GM18517 (cell line): ENCODE measurements around the gene MAST4.

Experiments
- ATAC-seq: cut with Tn5 transposase; IDR thresholded peaks from one replicate; pipeline ENCODE4 v1.9.1; 2021; ENCODE audit warnings: mild to moderate bottlenecking, moderate library complexity; ENCODE audit not compliant: unreplicated experiment

The MAST4 gene

GRCh38 chr5:66595756-66596635, at the start of gene MAST4:
Gene MAST4, plus strand, starts transcription at chr5:66596393. Its CDS starts 263 bp downstream, at chr5:66596656.
- peak; percentile 92 for ATAC-seq

- ATAC-seq = no peak
Observed at GRCh38 chr5:66546541-66546940, 49.7 kb upstream of the MAST4 start.

GRCh38 chr5:66551338-66551737, 44.9 kb upstream of the MAST4 start:
- no peak for ATAC-seq

- ATAC-seq = no peak
Observed at GRCh38 chr5:66551945-66552344, 44.2 kb upstream of the MAST4 start.

GRCh38 chr5:66553368-66553912, 42.8 kb upstream of the MAST4 start:
- no peak for ATAC-seq

- peak; percentile 96 for ATAC-seq
Observed at GRCh38 chr5:66553916-66554575, 42.1 kb upstream of the MAST4 start.

- ATAC-seq = no peak
Observed at GRCh38 chr5:66554884-66555283, 41.3 kb upstream of the MAST4 start.

- ATAC-seq = peak; percentile 41
Observed at GRCh38 chr5:66558560-66558959, 37.6 kb upstream of the MAST4 start.

GRCh38 chr5:66560371-66560770, 35.8 kb upstream of the MAST4 start:
- ATAC-seq = no peak

- ATAC-seq = no peak
Observed at GRCh38 chr5:66561256-66561990, 34.8 kb upstream of the MAST4 start.

- no peak for ATAC-seq
Observed at GRCh38 chr5:66565878-66566277, 30.3 kb upstream of the MAST4 start.

- ATAC-seq = no peak
Observed at GRCh38 chr5:66567474-66567873, 28.7 kb upstream of the MAST4 start.

- ATAC-seq = no peak
Observed at GRCh38 chr5:66570201-66570600, 26.0 kb upstream of the MAST4 start.

- ATAC-seq = no peak
Observed at GRCh38 chr5:66573733-66574132, 22.5 kb upstream of the MAST4 start.

- ATAC-seq = no peak
Observed at GRCh38 chr5:66582499-66583165, 13.6 kb upstream of the MAST4 start.

GRCh38 chr5:66585291-66585690, 10.9 kb upstream of the MAST4 start:
- ATAC-seq = no peak

- ATAC-seq = no peak
Observed at GRCh38 chr5:66587771-66588170, 8.4 kb upstream of the MAST4 start.

- ATAC-seq = peak; percentile 6
Observed at GRCh38 chr5:66596636-66597182, 516 bp downstream of the MAST4 start.

GRCh38 chr5:66597183-66597757, 1.1 kb downstream of the MAST4 start:
- ATAC-seq = no peak

- ATAC-seq = no peak
Observed at GRCh38 chr5:66602621-66603020, 6.4 kb downstream of the MAST4 start.
